GM19238 (cell line): ENCODE measurements around the gene ROS1.
"Not testable (repeated sequence)": the region's sequence is repeated elsewhere in the genome, so short reads cannot be mapped to it uniquely, and the experiment has no call there.

Experiments
- DNase-seq: peaks from one replicate; pipeline ENCODE4 v3.0.0; 2011; ENCODE audit warnings: low spot score; ENCODE audit not compliant: insufficient read length

Gene ROS1

GRCh38 chr6:117425431-117426153 lies at the start of gene ROS1:
Gene ROS1, minus strand, starts transcription at chr6:117425942. Its CDS starts 286 bp downstream, at chr6:117425656.
- DNase-seq: no peak

DNA sequence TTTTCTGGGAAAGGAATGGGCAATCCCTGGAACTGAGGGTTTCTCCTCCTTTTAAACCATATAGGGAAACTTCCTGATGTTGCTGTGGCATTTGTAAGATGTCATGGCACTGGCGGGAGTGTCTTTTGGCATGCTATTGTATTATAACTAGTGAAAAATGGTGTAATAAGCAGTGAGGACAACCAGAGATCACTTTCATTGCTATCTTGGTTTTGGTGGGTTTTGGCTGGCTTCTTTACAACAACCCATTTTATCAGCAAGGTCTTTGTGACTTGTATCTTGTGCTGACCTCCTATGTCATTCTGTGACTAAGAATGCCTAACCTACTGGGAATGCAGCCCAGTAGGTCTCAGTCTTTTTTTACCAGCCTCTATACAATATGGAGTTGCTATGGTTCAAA lies 47.7 kb upstream of the ROS1 start:
- DNase-seq: no peak

DNA sequence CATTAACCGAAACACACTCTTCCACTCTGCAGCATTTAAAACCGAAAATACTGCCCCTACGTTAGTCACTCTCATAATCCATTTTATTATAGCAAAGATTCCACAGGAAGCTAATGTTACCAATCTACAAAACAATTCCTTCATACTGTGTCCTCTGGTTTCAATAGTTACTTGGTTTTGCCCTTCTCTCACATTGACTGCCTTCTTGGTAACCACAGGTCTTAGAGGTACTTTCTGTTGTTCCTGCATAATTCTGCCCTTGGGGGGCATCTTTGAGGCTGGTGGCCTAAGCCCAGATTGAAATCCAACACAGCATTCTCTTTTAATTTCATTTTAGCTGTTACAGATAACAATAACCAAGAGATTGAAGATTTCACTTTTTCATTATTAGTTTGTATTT lies 46.9 kb upstream of the ROS1 start:
- DNase-seq: no peak

DNA sequence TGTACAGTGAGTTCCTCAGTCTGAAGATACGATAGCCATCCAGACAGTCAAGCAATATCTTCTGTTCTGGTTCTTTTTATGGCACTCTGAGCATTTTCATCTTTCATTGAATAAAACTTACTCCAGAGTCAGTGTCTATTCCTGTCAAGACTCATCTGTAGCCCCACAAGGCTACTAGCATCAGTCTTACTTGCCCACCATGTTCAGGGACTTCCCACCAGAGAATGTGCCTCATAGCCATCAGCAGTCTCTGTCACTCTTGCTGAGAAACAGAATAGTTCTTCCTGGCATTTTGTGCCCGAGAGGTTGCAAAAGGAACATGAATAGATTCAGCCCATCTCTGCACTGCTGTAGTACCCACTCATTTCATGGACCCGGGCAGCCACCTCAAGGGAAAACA lies 44.0 kb upstream of the ROS1 start:
- no peak for DNase-seq

- no peak for DNase-seq
Measured at GRCh38 chr6:117469356-117469755, 43.6 kb upstream of the ROS1 start.

DNA sequence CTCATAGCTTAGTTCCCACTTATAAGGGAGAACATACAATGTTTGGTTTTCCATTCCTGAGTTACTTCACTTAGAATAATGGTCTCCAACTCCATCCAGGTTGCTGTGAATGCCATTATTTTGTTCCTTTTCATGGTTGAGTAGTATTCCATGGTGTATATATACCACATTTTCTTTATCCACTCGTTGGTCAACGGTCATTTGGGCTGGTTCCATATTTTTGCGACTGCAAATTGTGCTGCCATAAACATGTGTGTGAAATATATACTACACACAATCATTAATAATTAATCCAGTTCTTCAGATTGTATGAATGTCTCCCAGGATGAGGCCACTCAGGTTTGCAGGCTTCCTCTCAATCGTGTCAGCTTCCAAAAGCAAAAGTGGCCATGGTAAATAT lies 42.8 kb upstream of the ROS1 start:
- DNase-seq: not testable (repeated sequence)

GRCh38 chr6:117467876-117468275 lies 42.1 kb upstream of the ROS1 start:
- no peak for DNase-seq

GRCh38 chr6:117465691-117466090 lies 39.9 kb upstream of the ROS1 start:
- no peak for DNase-seq

DNA sequence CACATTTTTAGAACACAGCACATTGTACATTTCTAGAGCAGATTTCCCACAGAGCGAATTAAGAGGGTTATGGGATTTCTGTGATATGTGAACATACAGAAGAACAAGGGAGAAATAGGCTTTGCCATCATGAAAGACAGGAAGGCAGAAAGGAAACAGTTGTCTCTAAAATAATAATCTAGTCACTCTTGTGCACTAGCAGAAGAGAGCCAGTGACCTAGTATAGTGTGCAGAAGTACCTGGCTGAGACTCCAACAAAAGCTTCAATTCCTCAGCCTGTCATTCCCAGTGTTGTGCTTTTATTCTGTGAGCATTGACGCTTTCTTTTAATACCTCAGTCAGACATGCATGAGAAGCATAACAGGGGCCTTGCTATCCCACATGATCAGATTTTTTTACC lies 39.0 kb upstream of the ROS1 start:
- no peak for DNase-seq

DNA sequence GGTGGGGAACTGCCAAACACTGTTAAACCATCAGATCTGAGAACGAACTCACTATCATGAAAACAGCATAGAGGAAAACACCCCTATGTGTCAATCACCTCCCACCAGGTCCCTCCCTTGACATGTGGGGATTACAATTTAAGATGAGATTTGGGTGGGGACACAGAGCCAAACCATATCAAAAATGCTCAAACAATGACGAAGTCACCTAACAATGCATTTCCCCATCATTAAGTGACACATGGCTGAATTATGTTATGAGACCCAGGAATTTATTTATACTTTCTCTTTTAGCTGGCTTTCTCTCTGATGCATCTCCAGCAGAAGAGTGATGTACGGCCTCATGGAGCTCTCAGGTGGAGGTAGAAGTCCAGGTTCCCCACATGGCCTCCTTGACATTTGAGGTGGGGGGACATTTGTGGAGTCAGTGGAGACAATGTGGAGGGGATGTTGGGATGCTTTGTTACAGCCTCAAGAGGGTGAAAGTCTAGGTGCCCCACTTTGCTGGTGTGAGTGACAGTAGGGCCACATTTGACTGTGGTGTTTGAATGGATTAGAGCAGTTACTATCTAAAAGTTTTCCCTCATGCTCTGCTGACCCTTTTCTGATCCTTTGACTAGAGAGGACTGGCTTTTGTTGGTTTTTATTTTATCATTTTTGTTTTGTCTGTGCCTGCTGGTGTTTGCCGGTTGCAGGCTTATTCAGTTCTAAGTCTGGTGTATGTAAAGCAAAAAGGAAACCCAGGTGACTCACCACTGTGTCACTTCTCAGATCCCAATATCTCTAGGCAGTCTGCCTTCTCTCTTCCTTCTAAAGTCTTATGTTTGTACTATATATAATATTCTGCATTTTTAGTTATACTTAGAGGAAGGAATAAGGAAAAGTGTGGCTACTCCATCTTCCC lies 38.3 kb upstream of the ROS1 start:
- no peak for DNase-seq

GRCh38 chr6:117459204-117459944 lies 33.6 kb upstream of the ROS1 start:
- no peak for DNase-seq

DNA sequence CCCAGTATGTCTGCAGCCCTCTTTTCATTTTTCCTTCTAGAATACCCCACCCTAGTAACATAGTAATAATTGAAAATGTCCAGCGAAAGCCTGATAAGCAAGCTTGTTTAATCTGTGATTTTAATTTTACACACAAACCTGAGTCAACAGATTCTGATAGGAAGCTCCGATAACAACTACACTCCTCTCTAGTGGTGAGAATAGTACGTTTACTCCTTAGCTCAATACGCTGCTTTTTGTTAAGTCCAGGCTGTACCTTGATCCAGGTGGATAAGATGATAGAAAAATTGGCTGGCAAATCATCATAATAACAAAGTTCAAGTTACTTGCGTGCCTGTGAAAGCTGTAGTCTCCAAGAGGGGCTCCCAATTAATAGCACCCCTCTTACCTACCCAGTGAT lies 31.3 kb upstream of the ROS1 start:
- no peak for DNase-seq

GRCh38 chr6:117456250-117456649 lies 30.5 kb upstream of the ROS1 start:
- DNase-seq: no peak

- no peak for DNase-seq
Measured at GRCh38 chr6:117451671-117452070, 25.9 kb upstream of the ROS1 start.

- DNase-seq: no peak
Measured at GRCh38 chr6:117449549-117450439, 24.1 kb upstream of the ROS1 start.

DNA sequence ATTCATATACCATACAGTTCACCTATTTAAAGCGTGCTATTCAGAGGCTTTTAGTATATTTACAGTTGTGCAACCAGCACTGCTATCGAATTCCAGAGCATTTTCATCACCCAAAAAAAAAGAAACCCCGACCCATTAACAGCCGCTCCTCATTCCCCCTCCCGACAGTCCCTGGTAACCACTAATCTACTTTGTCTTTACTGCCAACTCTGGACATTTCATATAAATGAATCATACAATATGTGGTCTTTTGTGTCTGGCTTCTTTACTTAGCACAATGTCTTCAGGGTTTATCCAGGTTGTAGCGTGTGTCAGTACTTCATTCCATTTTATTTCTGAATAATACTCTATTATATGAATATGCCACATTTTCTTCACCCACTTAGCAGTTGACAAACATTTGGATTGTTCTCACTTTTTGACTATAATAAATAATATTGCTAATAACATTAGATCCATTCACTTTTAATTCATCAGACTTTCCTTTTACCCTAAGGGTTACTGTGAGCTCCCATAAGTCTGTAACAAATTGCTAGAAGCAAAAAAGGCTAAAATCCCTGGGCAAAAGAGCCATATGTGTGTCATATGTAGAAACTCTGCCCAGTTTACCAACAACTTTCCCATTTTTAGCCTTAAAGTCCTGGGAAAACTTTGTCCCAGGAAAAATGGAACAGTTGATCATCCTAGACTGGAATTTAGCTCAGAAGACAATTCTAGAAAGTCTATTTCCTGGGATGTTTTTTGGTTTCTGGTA lies 23.2 kb upstream of the ROS1 start:
- DNase-seq: no peak

GRCh38 chr6:117448011-117448410 lies 22.3 kb upstream of the ROS1 start:
- no peak for DNase-seq

DNA sequence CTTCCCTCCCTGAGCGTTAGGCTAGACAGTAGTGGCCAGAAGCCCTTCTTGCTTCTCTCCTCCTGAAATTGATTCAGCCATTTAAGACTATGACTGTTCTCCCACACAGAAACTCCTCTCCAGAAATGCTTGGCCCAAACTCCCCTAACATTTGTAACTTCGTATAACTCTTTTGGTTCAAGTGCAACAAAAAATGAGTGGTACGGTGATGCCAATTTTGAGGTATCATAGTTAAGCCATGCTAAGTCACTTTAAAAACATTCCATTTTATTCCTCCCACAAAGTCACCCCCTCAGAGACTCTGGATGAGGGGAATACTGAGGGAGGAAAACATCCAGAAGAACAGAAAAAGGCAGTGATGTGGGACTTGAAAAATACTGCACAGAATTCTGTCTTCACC lies 21.1 kb upstream of the ROS1 start:
- DNase-seq: no peak

- DNase-seq: no peak
Measured at GRCh38 chr6:117444600-117444999, 18.9 kb upstream of the ROS1 start.

- DNase-seq: not testable (repeated sequence)
Measured at GRCh38 chr6:117442313-117442712, 16.6 kb upstream of the ROS1 start.
